ENCODE results near the gene WDR19.

DNA sequence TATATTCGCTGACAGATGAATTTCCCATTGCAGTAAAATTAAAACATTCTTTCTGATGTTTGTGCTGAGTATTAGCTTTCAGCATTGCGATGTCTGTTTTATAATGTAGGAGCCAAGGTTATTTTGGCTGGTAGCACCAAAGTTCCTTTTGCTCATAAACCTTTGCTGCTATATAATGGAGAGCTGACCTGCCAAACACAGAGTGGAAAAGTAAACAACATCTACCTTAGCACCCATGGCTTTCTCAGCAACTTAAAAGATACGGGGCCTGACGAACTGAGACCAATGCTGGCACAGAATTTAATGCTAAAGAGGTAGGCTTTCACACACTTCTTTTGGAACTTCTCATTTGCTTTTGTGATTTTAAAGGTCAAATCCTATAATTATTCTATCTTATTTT, 46.0 kb downstream of the WDR19 start:
- TF ChIP-seq POLR2AphosphoS5 (IDR thresholded peaks at IDR 0.05; ENCODE audit: borderline replicate concordance, low read depth, low read length): no peak
- no peak for TF ChIP-seq EZH2 (IDR thresholded peaks at IDR 0.05)
- no peak for TF ChIP-seq FOXP2 (optimal IDR thresholded peaks at IDR 0.05; ENCODE audit: control extremely low read depth, extremely low read length, insufficient read depth)
